Epithelial cell of esophagus (primary cell): ENCODE measurements around the gene CADPS.
A peak's percentile ranks its signal among the peaks of the same experiment; 100 is the strongest.

Source experiments
- DNase-seq: peaks from one replicate; pipeline ENCODE4 v3.0.0; 2010; ENCODE audit warnings: low read depth
- H3K4me3 ChIP-seq: 2 replicates; pipeline ENCODE4 v1.5.1; 2011; ENCODE audit warnings: mild to moderate bottlenecking, low read length, control low read depth
- CTCF ChIP-seq: IDR thresholded peaks from 2 replicates; pipeline ENCODE4 v1.5.1; 2011; ENCODE audit warnings: low read depth, mild to moderate bottlenecking, low read length, control low read depth, inconsistent platforms; ENCODE audit not compliant: insufficient read depth; ENCODE audit errors: missing control alignments

Gene CADPS

GRCh38 chr3:62805106-62805505 lies 70.1 kb downstream of the CADPS start:
- no peak for DNase-seq
- H3K4me3 ChIP-seq: no peak overlapping the region
- no peak for TF ChIP-seq CTCF

GRCh38 chr3:62803276-62803675 lies 71.9 kb downstream of the CADPS start:
- no peak overlapping the region for H3K4me3 ChIP-seq
- TF ChIP-seq CTCF: no peak
- DNase-seq: no peak

GRCh38 chr3:62798000-62798399 lies 77.2 kb downstream of the CADPS start:
- DNase-seq: no peak
- no peak overlapping the region for H3K4me3 ChIP-seq

GRCh38 chr3:62797132-62797531 lies 78.1 kb downstream of the CADPS start:
- TF ChIP-seq CTCF: no peak
- H3K4me3 ChIP-seq: no peak overlapping the region
- DNase-seq: no peak

More at GRCh38 chr3:62798000-62798399, 77.2 kb downstream of the CADPS start:
- TF ChIP-seq CTCF: no peak

- no peak overlapping the region for H3K4me3 ChIP-seq
- DNase-seq: no peak
- no peak for TF ChIP-seq CTCF
Measured at GRCh38 chr3:62795978-62796657, 79.1 kb downstream of the CADPS start.

GRCh38 chr3:62793946-62794345 lies 81.3 kb downstream of the CADPS start:
- TF ChIP-seq CTCF: no peak
- DNase-seq: no peak
- no peak overlapping the region for H3K4me3 ChIP-seq

- DNase-seq: peak; percentile 33
- H3K4me3 ChIP-seq: no peak overlapping the region
- no peak for TF ChIP-seq CTCF
Measured at GRCh38 chr3:62785384-62785783, 89.8 kb downstream of the CADPS start.
